Brain pericyte (primary cell): ENCODE data around the gene LNPEP.

Experiments
- DNase-seq: peaks from one replicate; pipeline ENCODE4 v3.0.0-alpha.2; 2012; ENCODE audit warnings: low read depth, low spot score

Gene LNPEP

DNA sequence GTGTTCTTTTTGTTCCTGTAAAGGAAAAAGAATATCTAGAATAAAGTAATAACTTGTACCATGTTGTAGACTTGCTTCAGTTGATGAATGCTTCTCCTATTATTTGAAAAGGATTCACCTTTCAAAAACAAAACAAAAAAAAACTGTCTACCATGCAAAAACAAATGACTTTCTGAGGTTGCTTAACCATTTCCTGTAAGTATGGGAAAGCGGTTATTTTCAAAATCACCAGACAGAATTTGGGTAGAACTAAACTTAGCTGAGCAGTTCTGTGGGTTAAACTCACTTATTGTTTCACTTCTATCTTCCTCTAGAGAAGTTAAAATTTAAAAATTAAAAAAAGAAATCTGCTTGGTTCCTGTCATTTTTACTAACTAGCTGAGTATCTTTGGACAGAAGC is 25.2 kb downstream of the LNPEP start:
- DNase-seq = no peak

DNA sequence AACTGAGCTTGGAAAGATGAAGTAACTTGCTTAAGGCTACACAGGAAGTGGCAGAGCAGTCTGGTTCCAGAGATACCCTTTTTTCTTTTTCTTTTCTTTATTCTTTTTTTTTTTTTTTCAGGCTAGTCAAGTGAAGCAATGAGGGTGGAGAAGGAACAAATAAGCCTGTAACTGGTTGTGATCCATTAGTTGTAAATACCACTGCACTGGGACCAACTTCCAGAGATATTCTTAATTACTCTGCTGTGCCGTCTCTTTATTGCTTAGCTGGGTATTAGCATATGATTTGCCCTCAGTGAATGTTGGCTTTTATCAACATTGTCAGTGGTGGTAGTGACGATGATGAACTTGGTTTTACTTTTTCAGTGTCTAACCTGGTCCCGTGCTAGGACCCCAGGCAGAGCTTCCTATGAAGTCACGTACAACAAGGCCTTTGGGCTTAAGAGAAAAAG is 26.7 kb downstream of the LNPEP start:
- DNase-seq = no peak

DNA sequence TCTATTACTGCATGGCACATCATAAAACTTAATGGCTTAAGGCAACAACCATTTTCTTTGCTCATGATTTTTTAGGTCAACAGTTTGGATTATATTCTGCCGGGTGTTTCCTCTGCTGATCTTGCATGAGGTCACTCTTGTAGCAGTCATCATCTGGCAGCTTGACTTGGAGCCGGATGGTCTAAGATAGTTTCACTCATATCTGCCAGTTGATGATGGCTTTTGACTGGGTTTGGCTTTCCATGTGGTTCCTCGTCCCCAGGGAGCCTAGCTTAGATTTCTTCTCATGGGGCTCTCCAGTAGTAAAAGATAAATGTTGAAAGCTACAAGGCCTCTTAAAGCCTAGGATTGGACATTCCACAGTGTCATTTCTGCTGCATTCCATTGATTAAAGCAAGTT is 27.4 kb downstream of the LNPEP start:
- no peak for DNase-seq

DNA sequence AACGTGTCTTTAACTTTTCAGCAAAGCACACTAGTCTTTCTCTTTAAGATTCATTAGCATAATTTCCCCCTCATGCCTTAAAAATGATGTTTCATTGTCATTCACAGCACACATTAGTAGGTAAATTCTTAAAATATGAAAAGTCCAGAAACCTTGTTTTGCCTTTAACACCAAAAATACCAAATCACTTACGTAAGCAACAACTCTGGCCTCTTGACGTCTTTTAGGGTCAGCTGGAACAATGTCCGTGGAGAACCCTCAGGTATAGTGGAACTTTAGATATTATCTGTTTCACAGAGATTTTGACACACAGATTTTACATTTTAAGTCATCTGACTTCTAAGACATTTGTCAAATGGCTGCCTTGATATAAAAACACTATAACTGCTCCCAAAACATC is 30.9 kb downstream of the LNPEP start:
- no peak for DNase-seq

DNA sequence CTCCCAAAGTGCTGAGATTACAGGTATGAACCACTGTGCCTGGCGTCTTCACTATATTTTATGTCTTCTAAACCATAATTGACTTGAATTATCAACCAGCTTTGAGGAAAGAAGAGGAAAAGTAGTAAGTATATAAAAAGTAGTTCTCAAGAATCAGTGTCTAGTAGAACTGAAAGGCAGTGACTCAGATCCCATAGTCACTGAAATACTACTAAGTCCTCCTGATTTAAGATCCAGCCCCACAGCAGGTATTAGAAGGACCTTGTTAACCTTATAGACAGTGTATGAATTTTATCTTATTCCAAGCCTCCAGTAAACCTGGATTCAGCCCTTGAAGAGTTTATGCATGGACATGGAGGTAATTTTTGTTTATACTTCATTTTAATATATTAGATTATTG is 31.5 kb downstream of the LNPEP start:
- no peak for DNase-seq

DNA sequence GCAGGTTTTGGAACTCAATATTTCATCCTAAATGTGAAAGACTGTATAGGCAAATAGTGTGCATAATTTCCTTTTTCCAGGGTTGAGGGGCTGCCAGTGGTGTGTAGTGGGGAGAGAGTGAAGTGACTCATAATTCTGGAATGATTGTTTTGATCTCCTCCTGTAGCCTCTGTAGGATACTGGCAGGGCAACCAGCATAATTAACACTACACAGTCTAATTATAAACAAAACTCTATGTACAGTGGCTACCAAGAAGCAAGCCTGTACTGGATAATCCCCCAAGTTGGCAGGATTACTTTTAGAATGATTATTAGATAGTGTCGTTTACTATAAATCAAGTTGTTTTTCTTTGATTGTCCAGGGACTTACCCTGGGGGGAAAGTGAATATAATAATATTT is 32.2 kb downstream of the LNPEP start:
- no peak for DNase-seq

DNA sequence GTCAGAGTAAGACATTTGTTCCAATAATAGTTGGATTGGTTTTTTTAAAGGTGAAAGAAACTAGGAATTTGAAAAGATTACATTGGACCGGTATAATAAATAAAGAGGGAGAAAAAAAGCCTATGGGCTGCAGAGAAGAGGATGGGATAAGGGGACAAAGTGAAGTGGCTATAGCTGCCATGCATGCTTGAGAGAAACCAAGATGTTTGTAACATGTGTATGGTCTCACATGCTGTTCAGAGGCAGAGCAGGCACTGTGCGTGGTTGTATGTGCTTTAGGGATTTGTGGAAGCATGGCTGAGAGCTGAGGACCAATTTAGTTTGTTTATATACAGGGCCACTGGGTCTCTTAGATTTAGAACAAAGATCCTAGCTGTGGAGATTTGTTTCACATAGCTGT is 32.7 kb downstream of the LNPEP start:
- DNase-seq = no peak

DNA sequence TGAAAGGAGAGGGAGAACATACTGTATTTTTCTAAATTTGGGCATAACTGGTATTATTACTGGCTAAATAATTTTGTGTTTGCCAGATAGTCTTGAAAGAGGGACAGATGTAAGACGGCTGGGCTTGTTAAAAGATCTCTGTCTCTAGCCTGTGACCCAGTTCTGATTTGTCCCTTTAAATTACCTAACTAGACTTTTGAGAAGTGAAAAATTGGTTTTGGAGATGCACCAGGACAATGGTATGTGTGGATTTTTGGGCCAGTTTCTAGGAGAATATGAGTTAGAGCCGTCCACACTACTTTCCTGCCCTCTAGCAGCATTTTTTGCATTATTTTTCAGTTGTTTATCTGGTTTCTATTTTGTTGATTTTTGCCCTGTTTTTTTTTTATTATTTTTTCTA is 33.5 kb downstream of the LNPEP start:
- DNase-seq = no peak

DNA sequence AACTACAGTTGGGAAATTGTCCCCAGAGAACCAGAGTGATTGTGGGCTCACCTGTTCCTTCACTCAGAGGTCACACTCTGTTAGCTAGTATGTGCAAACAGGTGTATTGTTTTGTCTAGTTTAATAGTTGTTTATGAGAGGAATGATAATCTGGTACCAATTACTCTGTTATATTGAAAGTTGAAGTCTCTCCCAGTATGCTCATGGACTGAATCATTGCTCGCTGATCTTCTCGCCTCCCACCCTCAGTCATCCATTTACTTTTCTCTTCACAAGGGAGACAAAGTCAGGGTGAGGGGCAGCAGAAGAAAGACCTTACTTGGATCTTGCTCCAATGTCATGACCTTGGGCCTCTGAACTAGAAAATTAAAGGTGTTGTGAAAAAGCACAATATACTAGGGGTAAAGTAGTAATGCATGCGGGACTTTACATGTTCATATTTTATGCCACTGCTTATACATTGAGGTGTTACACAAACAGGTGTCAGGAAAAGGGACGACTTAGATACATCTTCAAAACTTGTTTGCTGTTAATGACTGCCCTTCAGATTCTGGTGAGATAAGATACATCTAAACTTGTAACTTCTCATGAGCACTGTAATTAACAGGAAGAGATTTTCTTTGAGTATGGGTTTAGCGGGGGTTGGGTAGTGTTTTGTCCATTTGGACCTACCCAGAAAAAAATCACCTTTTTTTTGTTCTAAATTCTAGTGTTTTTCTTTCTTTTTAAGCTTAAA is 36.9 kb downstream of the LNPEP start:
- no peak for DNase-seq

DNA sequence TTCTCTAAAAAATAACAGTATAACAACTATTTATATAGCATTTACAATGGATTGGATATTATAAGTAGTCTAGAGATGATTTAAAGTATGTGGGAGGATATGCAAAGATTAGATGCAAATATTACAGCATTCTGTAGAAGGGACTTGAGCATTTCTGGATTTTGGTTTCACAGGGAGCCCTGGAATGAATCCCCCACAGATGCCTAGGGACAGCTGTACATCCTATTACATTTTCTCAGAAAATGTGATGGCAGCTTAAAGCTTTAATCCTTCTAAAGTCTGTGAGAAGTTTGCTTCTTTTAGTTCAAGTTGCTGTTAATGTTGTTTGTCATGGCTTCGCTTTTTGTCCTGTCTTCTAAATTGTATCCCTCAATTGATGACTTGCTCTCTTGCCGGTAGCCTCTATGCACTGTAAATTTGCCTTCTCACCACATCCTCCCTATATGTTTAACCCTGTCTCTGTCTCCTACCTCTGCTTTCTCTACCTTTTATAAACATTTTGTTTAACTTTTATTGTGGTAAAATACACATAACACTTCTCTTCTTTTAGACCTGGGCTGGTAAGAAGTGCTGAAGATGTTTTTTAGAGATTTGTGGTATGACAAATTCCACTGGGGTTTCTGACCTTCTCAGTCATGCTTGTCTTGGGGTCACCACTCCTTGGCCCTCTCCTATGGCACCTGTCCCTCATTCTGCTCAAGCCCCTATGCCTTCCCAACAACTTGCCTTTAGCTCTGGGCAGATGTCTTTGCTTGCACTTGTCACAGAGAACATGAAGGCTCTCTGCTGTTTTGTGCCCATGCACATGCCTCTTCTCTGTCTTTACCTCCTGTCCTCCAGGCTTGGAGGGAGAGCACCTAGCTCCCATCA is 37.9 kb downstream of the LNPEP start:
- no peak for DNase-seq

DNA sequence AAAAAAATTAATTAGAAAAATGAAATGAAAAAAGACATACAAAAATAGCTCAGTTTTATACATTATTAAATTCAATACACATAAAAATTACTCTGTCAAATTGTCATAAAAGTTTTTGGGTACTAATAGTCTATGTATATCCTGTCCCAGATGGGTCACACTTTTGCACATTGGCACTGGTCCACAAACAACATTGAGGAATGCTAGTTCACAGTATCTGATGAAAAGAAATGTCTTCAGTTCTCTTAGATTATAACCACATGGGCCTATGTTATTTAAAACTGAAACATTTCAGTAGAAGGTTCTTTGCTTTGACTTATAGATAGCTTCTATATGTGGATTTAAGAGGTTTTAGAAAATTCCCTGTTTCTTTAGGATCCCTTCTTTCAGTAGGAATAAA is 39.8 kb downstream of the LNPEP start:
- DNase-seq = no peak

DNA sequence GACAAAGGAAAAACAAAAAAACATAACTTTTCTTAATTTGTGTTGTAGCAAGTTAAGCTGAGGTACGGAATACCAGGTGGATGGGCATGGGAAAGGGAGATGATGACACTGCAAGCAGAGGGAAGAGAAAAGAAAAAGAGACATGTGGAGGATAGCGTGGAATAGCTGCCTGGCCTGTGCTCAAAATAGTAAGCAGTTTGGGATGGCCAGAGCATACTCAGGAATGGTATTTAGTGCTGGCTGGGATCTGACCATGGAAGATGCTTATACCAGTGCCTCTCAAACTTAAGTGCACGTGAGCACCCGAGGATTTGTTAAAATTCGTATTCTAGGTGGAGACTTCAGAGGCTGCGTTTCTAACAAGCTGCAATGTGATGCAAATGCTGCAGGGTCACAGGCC is 41.3 kb downstream of the LNPEP start:
- no peak for DNase-seq

DNA sequence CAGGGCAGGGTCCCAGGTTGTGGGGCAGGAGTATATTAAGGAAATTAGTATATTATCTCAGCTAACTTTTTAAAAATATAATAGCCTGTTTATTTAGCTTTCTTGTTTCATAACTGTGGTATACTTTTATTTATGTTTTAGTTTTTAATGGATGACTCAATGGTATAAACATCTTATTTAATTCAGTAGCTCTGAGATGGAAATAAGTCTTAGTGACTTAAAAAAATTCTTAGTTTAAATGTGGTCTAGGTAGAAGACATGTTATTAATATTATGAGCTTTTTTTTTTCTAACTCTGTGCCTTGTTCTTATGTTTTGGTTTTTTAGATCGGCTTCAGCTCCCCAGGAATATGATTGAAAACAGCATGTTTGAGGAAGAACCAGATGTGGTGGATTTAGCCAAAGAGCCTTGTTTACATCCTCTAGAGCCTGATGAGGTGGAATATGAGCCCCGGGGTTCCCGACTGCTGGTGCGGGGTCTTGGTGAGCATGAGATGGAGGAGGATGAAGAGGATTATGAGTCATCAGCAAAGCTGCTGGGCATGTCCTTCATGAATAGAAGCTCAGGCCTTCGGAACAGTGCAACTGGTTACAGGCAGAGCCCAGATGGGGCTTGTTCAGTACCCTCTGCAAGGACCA is 43.1 kb downstream of the LNPEP start:
- peak; percentile 77 for DNase-seq

DNA sequence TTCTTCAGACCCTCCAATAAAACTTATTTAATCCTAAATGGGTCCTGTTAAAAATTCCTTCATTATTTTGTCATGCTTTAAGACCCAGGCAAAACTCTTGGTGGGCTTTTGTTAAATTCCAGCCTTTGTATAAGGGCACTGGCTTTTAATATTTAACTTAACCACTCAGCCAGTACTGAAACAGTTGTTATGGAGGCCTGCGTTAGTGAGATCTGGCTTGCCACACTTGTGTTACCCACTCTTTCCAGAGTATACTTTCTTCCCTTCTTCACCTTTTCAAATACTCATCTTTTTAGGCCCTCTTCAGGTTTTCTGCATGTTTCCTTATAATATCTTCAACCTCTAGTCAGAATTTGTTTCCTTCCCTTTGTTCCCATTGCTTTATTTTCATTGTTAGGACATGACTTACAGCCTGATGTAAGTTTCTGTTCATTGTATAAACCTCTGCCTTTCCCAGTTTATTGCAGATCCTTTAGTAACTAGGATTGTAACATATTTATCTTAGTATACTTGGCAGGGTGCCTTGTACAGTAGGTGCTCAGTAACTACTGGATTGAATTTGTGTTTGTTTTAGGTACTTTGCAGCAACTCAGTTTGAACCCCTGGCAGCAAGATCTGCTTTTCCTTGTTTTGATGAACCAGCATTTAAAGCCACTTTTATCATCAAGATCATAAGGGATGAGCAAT is 48.8 kb downstream of the LNPEP start:
- DNase-seq = no peak

DNA sequence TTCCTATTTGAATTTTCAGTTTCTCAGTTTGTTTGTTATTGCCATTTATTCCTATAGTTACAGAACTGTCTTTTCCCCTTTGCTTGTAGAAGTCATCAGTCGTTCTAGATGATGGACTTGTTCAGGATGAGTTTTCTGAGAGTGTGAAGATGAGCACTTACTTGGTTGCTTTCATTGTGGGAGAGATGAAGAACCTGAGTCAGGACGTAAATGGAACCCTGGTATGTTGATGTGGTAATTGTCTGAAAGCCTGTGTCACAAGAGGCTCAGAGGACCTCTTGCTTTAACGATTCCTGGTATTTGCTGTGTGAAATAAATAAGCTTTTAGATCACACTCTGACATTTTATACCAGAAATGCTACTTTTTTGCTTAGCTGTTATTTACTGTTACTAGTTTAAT is 50.6 kb downstream of the LNPEP start:
- no peak for DNase-seq

DNA sequence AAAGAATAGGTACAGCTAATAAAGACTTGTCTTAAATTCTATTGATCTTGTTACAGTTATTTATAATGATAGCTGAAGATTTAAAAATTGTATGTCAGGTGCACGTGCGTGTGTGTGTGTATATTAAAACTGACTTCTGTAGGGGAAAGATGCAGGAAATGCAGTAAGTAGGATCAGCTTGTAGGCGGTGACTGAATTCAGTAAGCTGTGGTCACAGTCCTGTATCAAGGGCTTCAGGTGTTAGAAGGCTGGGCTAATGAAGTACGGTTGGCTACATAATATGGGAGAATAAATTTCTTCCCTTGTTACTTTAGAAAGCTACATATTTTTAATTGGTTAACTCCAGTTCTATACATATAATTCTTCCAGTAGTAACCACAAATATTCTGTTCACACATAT is 54.2 kb downstream of the LNPEP start:
- no peak for DNase-seq

DNA sequence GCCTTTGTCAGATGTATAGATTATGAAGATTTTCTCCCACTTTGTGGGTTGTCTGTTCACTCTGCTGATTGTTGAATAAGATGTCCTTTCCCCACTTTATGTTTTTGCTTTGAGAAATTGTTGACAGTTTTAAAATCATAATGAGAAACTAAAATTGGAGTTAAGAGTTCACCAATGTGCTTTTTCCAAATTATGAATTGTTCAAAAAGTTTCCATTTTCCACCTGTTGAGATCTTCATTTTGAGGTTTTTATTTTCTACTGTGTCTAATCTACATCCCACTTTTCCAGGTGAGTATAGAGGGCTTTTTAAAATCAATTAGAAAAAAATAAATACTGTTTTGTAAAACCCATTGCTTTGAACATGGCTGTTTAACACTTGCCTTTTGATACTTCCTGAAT is 55.8 kb downstream of the LNPEP start:
- no peak for DNase-seq

DNA sequence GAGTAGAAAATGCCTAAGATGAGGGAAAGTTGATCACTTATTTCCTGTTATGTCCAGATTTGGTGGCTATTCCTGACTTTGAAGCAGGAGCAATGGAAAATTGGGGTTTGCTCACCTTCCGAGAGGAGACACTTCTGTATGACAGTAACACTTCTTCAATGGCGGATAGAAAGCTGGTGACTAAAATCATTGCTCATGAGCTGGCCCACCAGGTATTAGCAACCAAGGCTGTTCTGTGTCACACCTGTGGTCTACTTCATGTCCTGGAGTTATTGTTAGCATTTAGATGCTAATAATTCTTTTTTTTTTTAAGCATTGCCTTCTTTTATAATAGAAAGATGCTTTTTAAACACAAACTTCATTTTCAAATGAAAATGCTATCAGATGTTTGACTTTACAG is 57.9 kb downstream of the LNPEP start:
- DNase-seq = no peak

DNA sequence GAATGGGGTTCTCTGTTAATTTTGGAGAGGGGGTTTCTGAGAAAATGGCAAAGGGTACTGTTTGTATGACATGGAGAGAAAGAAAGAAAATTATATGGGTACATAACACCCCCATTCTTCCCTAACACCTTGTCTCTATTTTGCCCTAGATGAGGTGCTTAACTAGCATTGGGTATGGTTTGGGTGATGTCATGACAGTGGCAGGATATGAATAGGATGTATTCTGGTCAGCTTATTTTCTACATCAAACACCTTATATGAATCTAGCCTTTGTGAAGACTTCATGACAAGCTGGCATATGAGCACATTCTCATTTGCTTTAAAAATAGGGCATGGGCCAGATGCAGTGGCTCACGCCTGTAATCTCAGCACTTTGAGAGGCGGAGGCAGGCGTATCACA is 58.6 kb downstream of the LNPEP start:
- no peak for DNase-seq

DNA sequence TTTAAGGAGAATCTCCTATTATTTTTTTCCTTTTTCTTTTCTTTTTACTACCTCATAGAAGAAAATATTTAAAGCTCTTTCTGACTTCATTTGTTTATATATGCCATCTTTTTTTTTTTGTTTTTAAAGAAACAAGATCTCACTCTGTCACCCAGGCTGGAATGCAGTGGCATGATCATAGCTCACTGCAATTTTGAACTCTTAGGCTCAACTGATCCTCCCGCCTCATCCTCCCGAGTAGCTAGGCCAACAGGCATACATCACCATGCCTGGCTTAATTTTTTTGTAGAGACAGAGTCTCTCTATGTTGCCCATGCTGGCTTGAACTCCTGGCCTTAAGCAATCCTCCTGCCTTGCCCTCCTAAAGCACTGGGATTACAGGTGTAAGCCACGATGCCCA is 59.5 kb downstream of the LNPEP start:
- no peak for DNase-seq

DNA sequence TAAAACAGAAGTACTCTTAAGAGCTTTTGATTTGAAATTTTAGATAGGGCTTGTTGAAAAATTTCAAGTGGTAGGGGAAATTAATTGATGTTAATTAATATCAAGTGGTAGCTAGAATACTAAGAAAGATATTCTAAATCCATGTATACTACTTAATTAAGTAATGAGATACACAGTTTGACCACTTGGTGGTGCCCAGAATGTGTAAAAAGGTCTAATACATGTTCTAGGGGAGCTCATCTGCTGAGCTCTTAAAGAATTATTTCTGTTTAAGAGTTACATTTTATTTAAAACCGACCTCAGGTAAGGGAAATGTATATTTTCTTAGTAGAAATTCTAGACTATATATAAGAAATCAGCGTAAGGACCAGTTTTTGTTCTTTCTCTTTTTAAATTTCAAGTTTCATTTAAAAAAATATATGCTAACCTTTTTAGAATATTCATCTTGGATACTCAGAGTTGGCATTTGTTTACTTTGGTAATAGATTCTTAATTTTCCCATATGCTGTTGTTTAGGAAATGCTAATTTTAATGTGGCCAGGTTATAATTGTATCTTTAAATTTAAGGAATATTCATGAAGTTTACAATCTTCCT is 61.5 kb downstream of the LNPEP start:
- DNase-seq = no peak

DNA sequence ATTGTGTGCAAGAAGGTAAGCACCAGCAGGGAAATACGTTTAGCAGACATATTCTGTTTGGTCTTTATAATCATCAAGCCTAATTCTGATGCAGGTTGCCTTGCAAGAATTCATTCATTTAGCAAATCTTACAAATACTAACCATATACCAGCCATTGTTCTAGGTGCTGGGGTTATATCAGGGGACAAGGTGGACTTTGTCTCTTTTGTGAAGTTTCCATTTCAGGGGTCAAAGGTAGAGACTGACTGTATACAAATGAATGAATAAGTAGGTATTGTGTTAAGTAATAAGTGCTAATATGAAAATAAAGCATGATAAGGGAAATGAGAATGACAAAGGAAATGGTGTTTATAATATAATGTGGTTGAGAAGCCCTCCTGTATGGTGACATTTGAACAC is 64.0 kb downstream of the LNPEP start:
- DNase-seq = no peak
